ENCODE results near the gene LRP2. TPM values are rescaled to one million over a fixed set of nuclear protein-coding genes. Genes with fewer than 3 reads are reported as not detected.

The LRP2 gene
- total and polyA plus RNA-seq, 2 donors (not counting 1 experiment from before 2014, with no cell fraction given), result under 0.01 TPM; not detected in 1

- no peak overlapping the region for H3K4me2 ChIP-seq (ENCODE audit: extremely low read depth, insufficient read depth, low read length)
- no peaks in the 10 kb centered on the region for H3K79me2 ChIP-seq (ENCODE audit: control insufficient read depth, insufficient read depth, low read length)
- H3K4me3 ChIP-seq (replicated peaks in 1 of 4; ENCODE audit: control extremely low read depth in 1 of 4, insufficient read depth in 1 of 4, low read depth in 3 of 4, low read length in 4 of 4), result no peak overlapping the region
- H2AFZ ChIP-seq (ENCODE audit: low read length), result no peak overlapping the region
- DNase-seq (ENCODE audit: low read depth in 2 of 2), result peak; percentile 78 to 99
- H3K9me3 ChIP-seq (ENCODE audit: control insufficient read depth, insufficient read depth, low read depth, low read length), result no peaks in the 10 kb centered on the region
- H3K4me1 ChIP-seq (ENCODE audit: control insufficient read depth, extremely low read depth, insufficient read depth, low read length), result no peaks in the 10 kb centered on the region
- no peaks in the 10 kb centered on the region for H3K36me3 ChIP-seq (ENCODE audit: control insufficient read depth, insufficient read depth, low read length)
- TF ChIP-seq EZH2 (IDR thresholded peaks at IDR 0.05; ENCODE audit: low read length, missing control alignments) (no peak), CTCF (conservative IDR thresholded peaks at IDR 0.05 in 1 of 2, IDR thresholded peaks at IDR 0.05 in 1 of 2; ENCODE audit: low read depth in 1 of 2, low read length in 2 of 2) (no peak)
- no peaks in the 10 kb centered on the region for H3K27me3 ChIP-seq (ENCODE audit: control insufficient read depth, insufficient read depth, low read length)
- no peak overlapping the region for H3K27ac ChIP-seq (ENCODE audit: insufficient read depth, low read length)
- no peak overlapping the region for H3K9ac ChIP-seq (ENCODE audit: insufficient read depth, low read length)
- no peaks in the 10 kb centered on the region for H4K20me1 ChIP-seq (ENCODE audit: control insufficient read depth, extremely low read depth, insufficient read depth, low read length)
These were observed 266.7 kb downstream of the LRP2 start for GRCh38 chr2:169095621-169096105.

- no peak for TF ChIP-seq CTCF (conservative IDR thresholded peaks at IDR 0.05 in 1 of 2, IDR thresholded peaks at IDR 0.05 in 1 of 2; ENCODE audit: low read depth in 1 of 2, low read length in 2 of 2)
- Histone ChIP-seq H3K27me3 (ENCODE audit: control insufficient read depth, insufficient read depth, low read length) (no peaks in the 10 kb centered on the region), H3K4me3 (replicated peaks in 1 of 4; ENCODE audit: control extremely low read depth in 1 of 4, insufficient read depth in 1 of 4, low read depth in 3 of 4, low read length in 4 of 4) (no peak overlapping the region), H2AFZ (ENCODE audit: low read length) (no peak overlapping the region), H3K4me1 (ENCODE audit: control insufficient read depth, extremely low read depth, insufficient read depth, low read length) (no peaks in the 10 kb centered on the region), H3K4me2 (ENCODE audit: extremely low read depth, insufficient read depth, low read length) (no peak overlapping the region), H3K9me3 (ENCODE audit: control insufficient read depth, insufficient read depth, low read depth, low read length) (no peaks in the 10 kb centered on the region), H4K20me1 (ENCODE audit: control insufficient read depth, extremely low read depth, insufficient read depth, low read length) (no peaks in the 10 kb centered on the region), H3K9ac (ENCODE audit: insufficient read depth, low read length) (no peak overlapping the region), H3K27ac (ENCODE audit: insufficient read depth, low read length) (no peak overlapping the region), H3K79me2 (ENCODE audit: control insufficient read depth, insufficient read depth, low read length) (no peaks in the 10 kb centered on the region), H3K36me3 (ENCODE audit: control insufficient read depth, insufficient read depth, low read length) (no peaks in the 10 kb centered on the region)
- DNase-seq (ENCODE audit: low read depth in 2 of 2), result no peak
These were observed 267.7 kb downstream of the LRP2 start for GRCh38 chr2:169094676-169095075.

- Histone ChIP-seq H3K9ac (ENCODE audit: insufficient read depth, low read length) (no peak overlapping the region), H3K4me1 (ENCODE audit: control insufficient read depth, extremely low read depth, insufficient read depth, low read length) (no peaks in the 10 kb centered on the region), H3K79me2 (ENCODE audit: control insufficient read depth, insufficient read depth, low read length) (no peaks in the 10 kb centered on the region), H3K9me3 (ENCODE audit: control insufficient read depth, insufficient read depth, low read depth, low read length) (no peaks in the 10 kb centered on the region), H3K4me2 (ENCODE audit: extremely low read depth, insufficient read depth, low read length) (no peak overlapping the region), H3K36me3 (ENCODE audit: control insufficient read depth, insufficient read depth, low read length) (no peaks in the 10 kb centered on the region), H3K27ac (ENCODE audit: insufficient read depth, low read length) (no peak overlapping the region), H3K4me3 (replicated peaks in 1 of 4; ENCODE audit: control extremely low read depth in 1 of 4, insufficient read depth in 1 of 4, low read depth in 3 of 4, low read length in 4 of 4) (no peak overlapping the region), H3K27me3 (ENCODE audit: control insufficient read depth, insufficient read depth, low read length) (no peaks in the 10 kb centered on the region), H2AFZ (ENCODE audit: low read length) (no peak overlapping the region), H4K20me1 (ENCODE audit: control insufficient read depth, extremely low read depth, insufficient read depth, low read length) (no peaks in the 10 kb centered on the region)
- TF ChIP-seq EZH2 (IDR thresholded peaks at IDR 0.05; ENCODE audit: low read length, missing control alignments), result no peak
- no peak for TF ChIP-seq CTCF (conservative IDR thresholded peaks at IDR 0.05 in 1 of 2, IDR thresholded peaks at IDR 0.05 in 1 of 2; ENCODE audit: low read depth in 1 of 2, low read length in 2 of 2)
- DNase-seq (ENCODE audit: low read depth in 2 of 2), result no peak
These were observed 268.8 kb downstream of the LRP2 start for GRCh38 chr2:169093535-169093934.
